DLD1 (cell line): Measurements from ENCODE around the gene PLAAT2.
"Not testable (repeated sequence)": the region's sequence is repeated elsewhere in the genome, so short reads cannot be mapped to it uniquely, and the experiment has no call there.

Source experiments
- in situ Hi-C: cut with HindIII; loops from 2 replicates; pipeline ENCODE4 v1.10.0; 2017; ENCODE audit warnings: low sequenced_read_pairs

Gene PLAAT2

DNA sequence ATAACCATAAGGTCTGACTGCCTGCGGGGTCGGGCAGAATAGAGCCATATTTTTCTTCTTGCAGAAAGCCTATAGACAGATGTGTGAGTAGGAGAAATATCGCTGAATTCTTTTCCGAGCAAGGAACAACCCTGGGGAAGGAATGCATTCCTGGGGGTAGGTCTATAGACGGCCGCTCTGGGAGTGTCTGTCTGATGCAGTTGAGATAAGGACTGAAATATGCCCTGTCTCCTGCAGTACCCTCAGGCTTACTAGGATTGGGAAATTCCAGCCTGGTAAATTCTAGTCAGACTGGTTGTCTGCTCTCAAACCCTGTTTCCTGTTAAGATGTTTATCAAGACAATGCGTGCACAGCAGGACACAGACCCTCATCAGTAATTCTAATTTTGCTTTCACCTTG lies 18.0 kb upstream of the PLAAT2 start:
- in situ Hi-C loops: not testable (repeated sequence)

DNA sequence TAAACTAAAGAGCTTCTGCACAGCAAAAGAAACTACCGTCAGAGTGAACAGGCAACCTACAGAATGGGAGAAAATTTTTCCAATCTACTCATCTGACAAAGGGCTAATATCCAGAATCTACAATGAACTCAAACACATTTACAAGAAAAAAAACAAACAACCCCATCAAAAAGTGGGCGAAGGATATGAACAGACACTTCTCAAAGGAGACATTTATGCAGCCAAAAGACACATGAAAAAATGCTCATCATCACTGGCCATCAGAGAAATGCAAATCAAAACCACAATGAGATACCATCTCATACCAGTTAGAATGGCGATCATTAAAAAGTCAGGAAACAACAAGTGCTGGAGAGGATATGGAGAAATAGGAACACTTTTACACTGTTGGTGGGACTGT lies 15.7 kb upstream of the PLAAT2 start:
- in situ Hi-C loops: not testable (repeated sequence)

DNA sequence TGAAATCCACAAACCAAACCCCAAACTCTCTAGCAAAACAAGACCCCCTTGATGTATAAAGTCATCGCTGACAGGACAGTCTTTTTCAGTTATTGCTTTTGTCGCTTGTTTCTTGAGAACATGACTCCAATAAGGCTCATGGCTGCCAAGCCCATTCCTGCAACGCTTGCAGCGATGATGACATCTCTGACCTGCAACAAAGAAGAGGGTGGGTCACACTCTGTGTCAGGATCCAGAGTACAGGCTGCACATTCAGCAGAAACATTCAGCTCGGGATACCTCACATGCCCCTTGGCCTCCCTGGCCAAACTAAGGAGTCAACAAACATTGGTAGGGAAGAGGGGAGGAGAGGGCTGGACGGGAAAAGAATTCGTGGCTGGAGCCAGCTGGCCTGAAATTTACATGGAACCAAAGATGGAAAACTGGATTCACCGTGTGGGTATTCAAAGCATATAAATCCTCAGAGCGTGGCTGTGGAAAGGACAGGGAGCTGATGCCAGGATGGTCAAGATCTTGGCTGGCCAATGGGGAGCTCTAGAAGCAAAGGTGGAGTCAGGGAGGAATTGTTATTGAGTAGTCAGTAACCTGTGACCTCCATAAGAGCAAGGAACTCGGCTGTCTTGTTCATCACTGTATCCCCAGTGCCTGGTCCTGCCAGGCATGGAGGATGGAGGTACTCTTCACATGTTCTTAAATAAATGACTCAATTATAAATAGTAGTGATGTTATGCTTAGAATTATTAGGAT lies 11.8 kb upstream of the PLAAT2 start:
- in situ Hi-C loops: no loop called here

DNA sequence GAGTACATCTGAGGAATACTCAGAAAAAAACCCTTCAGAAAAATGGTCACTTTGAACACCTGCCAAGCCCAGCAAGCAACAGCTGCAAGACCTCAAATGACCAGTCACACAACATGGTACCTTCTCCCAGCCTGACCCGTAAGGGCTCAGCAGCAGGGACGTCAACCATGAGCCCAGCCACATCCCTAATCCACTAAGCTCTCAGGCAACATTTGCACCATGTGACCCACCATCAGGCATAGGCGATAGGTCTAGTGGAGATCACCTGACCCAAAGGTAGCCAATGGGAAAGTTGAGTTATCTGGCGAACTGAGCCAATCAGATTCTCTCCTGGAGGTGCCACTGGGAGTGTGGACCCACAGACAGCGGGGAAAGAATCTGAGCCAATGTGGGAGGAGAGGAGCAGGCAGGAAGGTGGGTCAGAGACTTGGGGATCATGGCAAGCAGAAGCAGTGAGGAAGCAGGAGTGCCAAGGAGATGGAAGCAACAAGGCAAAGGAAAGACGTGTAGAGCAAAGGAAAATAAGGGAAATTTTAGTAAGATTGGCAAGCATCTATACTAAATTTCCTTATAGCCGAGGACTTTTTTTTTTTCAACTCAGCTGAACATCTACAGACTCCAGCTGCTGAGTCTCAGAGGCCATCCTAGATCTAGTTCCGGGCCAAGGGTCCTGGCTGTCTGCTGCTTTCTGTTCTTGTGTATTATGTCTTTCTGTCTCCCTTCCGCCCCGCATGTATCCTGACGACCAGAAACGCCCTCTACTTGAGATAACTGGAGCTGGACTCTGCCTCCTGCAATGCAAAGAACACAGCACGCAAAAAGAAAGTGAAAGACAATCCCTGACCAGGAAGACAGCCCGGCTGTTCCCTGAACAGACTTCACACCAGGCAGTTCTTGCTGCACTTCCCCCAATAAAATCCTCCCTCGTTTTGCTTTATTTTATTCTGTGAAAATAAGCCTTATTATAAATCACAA lies 11.0 kb upstream of the PLAAT2 start:
- in situ Hi-C loops: no loop called here

DNA sequence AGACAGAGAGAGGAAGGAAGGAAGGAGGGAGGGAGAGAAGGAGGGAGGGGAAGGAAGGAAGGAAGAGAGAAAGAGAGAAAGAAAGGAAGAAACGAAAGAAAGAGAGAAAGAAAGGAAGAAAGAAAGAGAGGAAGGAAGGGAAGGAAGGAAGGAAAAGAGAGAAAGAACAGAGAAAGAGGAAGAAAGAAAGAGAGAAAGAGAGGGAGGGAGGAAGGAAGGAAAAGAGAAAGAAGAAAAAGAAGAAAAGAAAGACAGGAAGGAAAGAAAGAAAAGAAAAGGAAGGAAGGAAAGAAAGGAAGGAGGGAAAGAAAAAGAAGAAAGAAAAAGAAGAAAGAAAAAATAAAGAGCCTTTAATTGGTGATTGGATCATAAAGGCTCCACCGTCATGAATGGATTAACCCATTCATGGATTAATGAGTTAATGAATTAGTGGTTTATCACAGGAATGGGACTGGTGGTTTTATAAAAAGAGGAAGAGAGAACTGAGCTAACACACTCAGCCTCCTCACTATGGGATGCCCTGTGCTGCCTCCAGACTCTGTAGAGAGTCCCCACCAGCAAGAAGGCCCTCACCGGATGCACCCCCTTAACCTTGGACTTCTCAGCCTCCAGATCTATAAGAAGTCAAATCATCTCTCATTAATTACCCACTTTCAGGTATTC lies 9.0 kb upstream of the PLAAT2 start:
- in situ Hi-C loops: no loop called here

DNA sequence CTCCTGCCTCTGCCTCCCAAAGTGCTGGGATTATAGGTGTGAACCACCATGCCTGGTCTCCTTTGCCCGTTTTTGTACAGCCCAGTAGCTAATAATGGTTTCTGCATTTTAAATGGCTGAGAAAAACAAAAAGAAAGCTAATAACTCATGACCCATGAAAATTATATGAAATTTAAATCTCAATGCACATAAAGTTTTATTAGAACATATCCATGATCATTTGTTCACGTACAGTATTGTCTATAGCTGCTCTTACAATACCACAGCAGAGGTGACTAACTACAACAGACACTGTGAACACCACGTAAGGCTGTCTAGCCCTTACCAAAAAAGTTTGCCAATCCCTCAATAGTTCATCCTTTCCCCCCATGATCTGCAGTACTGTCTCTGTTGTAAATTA lies 6.4 kb upstream of the PLAAT2 start:
- in situ Hi-C loops: no loop called here

DNA sequence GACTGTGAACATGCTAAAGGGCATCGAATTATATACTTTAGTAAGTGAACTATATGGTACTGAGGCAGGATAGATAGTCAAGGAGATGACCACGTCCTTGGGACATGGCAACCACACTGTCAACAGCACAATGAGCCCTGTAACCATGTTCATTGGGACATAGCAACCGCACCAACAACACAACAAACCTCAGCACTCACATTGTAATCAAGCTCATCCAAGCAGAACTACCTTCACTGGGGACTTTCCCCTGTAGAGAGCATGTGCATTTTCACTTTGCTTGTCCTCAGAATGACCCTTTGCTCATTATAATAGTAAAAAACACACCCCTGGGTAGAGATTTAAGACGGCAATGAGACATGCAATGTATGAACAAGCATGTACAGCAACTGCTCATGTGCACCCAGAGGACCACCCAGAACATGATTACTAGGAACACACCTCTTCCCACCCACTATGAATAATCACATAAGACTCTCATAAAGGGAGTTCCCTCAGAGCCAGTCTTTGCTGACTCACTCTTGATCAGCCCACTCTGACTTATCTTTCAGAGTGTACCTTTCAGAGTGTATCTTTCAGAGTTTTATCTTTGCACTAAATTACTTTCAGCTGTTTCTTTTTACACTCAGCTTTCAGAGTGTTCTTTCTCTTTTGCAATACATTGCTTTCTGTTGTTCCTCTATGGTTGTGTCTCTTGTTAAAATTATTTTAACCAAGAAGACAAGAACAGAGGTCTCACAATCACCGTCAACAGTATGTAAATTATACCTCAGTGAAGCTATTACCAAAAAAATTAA lies 4.1 kb upstream of the PLAAT2 start:
- in situ Hi-C loops: no loop called here

DNA sequence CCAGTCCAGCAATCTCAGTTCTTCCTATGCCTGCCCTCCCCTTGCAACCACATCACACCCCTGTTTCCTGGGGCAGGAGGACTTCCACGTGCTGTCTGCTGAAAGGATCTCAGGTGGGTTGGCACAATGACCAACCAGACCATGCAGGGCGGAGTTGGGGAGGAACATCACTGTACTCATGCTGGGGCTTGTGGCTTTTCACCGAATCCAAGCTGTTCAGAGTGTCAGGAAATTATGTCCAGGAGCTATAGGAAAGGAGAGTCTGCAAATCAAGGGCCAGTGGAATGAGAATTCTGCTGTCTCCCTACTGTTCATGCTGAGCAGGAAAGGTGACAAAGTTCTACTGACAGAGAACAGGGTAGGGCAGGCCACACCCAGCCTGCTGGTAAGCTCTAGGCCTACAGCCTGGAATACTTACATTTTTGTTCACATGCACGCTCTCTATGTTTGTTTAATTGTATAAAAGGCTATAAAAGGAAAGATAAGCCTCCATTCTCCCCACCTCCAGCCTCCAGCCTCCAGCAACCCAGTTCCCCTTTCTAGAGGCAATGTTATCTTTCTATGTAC lies 1.7 kb upstream of the PLAAT2 start:
- in situ Hi-C loops: no loop called here

DNA sequence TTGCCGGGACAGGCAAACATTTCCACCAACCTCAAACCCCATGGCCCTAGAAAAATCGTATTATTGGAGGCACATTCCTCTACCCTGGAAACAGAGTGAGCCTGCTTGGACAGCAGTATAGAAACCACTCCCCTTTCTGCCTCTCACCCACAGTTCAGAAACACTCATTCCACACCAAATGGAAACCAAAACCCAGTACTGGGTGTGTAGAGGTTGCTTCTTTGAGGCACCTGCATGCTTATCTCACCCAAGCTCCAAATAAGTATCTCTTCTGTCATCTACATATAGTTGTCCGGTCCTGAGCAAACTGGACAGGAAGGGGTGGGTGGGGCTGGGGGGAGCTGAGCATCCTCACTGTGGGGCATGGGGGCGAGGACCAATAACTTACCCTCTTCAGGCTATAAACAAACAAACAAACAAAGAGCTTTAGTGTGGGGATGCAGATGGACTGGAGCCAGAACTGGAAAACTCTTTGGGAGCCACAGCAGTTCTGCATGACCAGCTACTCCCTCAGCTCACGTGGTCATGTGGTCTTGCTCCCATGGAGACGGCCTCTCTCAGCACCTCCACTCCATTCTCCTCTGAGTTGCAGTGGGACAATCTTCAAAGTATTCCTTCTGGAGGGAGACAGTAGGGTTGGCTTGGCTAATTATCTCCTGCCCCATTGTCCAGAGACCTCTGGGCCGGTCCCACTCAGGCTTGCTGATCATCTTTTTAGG lies 1.0 kb upstream of the PLAAT2 start:
- in situ Hi-C loops: no loop called here

DNA sequence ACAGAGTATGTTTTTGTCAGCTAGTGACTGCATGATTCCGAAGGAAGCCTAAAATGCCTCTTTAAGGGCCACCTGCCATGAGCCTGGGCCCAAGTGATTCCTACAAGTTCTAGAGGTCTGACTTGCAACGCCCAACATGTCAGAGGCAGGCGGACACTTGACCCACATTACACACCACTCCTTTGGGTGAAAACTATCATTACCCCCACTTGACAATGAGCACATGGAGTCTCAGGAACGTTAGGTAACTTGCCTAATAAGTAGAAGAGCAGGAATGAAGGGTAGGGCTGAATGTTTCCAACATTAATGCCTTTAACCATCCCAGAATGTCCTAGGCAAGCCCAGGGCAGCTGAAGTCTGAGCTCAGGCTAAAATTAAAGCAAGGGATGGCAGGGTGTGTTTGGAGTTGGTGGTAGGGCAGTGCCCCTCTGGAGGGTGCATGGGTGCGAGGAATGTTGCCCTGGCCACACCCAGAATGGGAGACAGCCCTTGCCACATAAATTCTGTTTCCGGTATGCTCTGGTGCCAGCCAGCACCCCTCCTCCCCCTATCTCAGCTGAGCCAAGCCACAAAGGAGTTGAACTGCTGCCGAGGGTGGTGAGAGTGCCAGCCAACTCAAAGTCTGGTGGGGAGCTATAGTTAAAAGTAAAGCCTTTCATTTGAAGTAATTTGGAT lies 2.5 kb downstream of the PLAAT2 start:
- in situ Hi-C loops: no loop called here

DNA sequence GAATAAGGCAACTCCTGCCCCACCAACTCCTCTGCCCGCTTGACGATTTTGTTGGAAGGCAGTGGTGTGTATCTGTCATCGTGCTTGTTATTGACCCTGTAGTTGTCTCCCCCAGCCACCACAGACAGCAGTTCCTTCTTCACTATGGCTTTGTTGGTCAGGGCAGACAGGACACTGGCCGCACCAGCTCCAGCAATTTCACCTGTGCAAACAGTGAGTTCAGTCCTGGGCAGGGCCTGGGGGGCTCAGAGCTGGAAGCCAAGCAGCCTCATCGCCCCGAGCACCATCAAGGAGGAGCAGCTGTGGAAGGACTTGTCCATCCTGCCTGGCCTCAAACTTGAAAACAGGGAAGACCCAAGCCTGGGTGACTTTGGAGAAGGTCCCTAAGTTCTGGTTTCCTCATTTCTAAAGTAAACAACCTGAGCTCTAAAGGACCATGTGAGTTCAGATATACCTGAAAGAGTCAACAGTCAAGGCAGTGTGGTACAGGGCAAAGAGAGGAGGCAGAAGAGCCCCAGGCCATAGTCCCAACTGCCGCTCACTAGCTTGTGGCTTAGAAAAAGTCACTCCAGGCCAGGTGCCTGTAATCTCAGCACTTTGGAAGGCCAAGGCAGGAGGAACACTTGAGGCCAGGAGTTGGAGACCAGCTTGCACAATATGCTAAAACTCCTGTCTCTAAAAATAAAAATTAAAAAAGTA lies 4.6 kb downstream of the PLAAT2 start:
- in situ Hi-C loops: no loop called here

DNA sequence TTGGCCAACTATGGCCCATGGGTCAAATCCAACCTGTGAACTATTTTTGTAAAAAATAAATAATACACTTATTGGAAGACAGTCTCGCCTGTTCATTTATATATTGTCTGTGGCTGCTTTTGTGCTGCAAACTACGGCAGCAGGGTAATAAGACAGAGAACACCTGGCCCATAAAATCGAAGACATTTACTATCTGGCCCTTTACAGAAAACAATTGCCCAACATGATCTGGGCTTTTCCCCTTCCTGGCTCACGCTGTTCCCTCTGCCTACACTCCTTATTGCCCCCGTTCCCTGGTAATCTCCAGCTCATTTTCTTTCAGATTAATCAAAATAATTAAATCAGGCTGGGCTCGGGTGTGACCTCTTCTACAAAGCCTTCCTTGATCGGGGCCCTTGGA lies 5.6 kb downstream of the PLAAT2 start:
- in situ Hi-C loops: no loop called here

DNA sequence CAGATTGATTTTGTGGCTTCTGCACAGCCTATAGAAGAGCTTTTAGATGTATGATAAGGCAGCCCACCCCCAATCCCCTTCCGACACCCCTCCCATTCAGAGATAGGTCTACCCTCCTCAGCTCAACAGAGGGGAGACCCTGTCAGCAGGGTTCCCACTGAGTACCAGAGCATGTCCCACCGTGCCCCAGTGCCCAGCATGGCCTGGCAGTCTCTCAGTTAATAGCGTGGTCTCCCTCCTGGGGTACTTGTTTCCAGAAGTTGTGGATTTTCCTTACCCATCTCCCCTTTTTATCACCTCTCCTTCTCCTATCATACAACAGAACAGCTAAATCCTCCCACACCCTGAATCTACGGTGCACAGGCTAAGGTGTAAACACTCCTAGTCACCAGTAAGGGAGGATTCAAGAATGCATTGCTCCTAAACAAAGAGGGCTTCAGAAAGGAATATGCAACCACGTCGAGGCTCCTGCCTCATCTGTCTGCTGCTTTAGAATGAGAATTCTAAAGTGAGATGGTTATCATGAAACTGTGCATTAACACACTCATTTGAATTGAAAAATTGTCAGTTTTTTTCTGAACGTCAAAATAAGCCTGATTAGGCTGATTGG lies 6.7 kb downstream of the PLAAT2 start:
- in situ Hi-C loops: no loop called here

DNA sequence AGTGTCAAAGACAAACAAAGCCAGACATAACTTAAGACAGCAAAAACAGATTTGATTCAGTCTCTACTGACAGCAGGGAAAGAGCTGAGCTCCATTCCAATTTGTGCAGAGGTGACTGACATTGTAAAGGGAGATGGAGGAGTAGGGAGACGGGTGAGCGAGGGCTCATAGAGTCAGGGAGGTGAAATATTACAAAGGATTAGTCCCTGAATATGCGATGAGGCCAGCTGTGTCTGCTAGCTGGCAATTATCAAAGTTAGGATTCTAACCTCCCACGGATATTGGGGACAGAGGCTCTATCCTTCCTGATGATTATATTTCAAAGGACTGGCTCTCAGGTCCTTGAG lies 8.3 kb downstream of the PLAAT2 start:
- in situ Hi-C loops: no loop called here

DNA sequence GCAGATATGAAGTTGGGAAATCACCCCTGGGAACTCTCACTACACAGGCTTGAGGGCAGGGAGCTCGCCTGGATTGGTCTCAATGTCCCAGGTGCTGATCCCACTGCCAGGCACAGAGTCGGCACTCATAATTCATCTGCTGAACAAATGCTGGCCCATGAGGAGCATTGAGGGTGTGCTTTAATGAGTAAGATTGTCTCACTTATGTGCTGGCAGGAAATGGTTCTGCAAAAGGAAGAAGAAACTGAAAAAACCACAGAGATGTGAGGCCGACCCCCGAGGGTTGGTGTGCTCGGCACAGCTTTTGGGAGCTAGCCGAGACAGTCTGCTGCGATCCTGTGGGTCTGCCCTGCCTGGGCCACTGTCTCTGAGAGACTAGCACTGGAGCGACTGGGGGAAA lies 9.4 kb downstream of the PLAAT2 start:
- in situ Hi-C loops: no loop called here

DNA sequence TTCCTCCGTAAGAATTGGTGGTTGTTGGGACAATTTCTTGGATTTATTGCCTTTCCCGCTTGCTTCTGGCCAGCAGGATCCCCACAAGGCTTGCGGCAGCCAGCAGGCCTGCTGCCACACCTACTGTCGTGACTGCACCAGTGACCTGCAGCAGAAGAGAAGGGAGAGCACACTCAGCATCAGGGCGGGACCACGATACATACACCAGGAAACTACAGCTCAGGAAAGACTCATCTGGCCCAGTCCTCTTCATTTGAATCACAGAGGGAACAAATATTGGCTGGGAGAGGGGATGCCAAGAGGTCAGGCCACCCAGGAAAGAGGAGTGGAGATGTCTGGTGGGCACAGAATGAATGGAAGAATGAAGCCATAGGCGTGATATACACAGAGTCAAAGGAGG lies 10.3 kb downstream of the PLAAT2 start:
- in situ Hi-C loops: no loop called here

DNA sequence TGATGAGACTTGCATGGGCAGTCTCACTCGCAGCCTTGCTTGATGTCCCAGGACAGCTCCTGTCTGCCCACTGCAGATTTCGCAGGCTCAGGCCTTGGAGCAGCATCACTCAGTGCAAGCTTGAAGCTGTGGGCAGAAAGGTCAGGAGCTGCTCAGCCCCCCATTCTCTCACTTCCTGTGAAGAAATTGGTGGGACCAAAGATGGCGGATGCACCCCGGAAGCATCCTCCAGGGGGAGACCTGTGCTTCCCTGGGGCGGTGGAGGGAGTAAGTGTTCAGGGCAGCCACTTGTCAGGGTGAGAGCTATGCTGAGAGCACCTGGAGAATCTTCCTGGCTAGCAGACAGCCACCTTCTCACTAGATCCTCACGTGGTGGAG lies 11.3 kb downstream of the PLAAT2 start:
- in situ Hi-C loops: no loop called here

DNA sequence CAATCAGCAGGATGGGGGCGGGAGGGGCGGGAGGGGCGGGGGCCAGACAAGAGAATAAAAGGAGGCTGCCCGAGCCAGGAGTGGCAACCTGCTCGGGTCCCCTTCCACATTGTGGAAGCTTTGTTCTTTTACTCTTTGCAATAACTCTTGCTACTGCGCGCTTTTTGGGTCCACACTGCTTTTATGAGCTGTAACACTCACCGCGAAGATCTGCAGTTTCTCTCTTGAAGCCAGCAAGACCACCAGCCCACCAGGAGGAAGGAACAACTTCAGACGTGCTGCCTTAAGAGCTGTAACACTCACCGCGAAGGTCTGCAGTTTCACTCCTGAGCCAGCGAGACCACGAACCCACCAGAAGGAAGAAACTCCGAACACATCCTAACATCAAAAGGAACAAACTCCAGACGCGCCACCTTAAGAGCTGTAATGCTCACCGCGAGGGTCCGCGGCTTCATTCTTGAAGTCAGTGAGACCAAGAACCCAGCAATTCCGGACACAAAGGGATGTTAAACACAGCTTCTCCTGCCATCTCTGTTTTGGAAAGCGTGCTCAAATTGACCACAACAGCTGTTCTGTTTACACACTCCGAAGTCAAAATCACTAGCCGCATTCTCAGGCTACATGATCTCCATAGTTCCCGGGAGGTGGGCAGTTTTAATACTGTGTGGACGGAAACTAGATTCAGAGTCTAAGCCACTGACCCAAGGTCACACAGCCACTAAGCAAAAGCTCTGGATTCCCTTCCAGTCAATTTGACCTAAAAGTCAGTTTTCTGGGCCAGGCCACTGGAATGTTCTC lies 11.9 kb downstream of the PLAAT2 start:
- in situ Hi-C loops: no loop called here
